ENCODE measurements around the gene SLC29A3.

DNA sequence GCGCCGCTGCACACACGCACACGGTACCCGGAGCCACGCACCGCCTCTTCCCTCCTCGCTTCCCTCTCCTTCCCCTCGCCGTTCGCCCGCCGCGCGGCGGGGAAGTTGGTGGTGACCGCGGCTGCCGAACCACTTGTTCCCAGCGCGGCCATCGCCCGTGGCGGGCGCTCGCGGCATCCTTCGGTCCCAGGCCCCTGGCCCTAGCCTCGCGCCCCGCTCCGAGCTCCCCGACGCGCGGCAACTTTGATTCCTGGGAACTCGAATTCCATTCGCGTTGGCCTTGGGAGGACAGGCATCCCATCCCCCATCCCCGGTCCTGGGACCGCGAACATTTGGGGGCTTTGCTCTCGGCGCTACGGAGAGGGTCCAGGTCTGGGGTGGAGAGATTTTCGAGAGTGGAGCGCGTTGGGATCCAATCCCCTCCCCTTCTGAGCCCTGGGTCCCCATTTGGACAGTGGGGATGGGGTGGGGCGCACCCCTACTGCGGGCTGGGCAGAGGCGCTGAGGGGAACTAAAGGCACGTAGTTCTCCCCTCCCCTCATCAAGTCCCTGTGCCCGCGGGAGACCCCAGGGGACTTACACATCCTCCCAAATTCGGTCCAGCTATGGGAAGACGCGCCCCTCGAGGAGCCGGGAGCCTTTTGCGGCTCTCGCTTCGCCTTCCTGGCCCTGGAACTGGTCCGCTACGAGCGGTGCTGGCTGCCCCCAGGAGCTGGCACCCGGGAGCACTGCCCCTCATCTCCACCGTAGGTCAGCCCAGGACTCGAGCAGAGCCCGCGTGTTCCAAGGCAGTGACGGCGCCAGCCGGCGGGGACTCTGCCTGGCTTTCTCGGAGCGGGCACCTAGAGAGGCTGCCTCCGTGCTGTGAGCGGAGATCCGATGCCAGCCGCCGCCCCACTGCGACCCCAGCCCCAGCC is 78.5 kb downstream of the SLC29A3 start:
- TF ChIP-seq CEBPB (IDR thresholded peaks at IDR 0.05; ENCODE audit: low read depth, low read length), result no peak
- TF ChIP-seq, protein P1, sequence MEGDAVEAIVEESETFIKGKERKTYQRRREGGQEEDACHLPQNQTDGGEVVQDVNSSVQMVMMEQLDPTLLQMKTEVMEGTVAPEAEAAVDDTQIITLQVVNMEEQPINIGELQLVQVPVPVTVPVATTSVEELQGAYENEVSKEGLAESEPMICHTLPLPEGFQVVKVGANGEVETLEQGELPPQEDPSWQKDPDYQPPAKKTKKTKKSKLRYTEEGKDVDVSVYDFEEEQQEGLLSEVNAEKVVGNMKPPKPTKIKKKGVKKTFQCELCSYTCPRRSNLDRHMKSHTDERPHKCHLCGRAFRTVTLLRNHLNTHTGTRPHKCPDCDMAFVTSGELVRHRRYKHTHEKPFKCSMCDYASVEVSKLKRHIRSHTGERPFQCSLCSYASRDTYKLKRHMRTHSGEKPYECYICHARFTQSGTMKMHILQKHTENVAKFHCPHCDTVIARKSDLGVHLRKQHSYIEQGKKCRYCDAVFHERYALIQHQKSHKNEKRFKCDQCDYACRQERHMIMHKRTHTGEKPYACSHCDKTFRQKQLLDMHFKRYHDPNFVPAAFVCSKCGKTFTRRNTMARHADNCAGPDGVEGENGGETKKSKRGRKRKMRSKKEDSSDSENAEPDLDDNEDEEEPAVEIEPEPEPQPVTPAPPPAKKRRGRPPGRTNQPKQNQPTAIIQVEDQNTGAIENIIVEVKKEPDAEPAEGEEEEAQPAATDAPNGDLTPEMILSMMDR (IDR thresholded peaks at IDR 0.05; ENCODE audit: control extremely low read depth in 1 of 3, insufficient read depth in 1 of 3, low read depth in 1 of 3, low read length in 3 of 3), result no peak
- TF ChIP-seq POU5F1 (IDR thresholded peaks at IDR 0.05; ENCODE audit: low read depth, low read length), result no peak
- TF ChIP-seq POLR2A (IDR thresholded peaks at IDR 0.05; ENCODE audit: control extremely low read depth in 1 of 2, low read depth in 2 of 2, low read length in 2 of 2), result no peak
- no peak for TF ChIP-seq GABPA (IDR thresholded peaks at IDR 0.05; ENCODE audit: borderline replicate concordance, insufficient read depth, low read length)
- no peak for TF ChIP-seq SIRT6 (IDR thresholded peaks at IDR 0.05; ENCODE audit: low read length)
- no peak for TF ChIP-seq MAFK (IDR thresholded peaks at IDR 0.05; ENCODE audit: low read depth, low read length)
- TF ChIP-seq, protein P2, sequence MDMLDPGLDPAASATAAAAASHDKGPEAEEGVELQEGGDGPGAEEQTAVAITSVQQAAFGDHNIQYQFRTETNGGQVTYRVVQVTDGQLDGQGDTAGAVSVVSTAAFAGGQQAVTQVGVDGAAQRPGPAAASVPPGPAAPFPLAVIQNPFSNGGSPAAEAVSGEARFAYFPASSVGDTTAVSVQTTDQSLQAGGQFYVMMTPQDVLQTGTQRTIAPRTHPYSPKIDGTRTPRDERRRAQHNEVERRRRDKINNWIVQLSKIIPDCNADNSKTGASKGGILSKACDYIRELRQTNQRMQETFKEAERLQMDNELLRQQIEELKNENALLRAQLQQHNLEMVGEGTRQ (IDR thresholded peaks at IDR 0.05; ENCODE audit: low read length), result no peak
- no peak for TF ChIP-seq SRF (IDR thresholded peaks at IDR 0.05; ENCODE audit: low read depth, low read length)

All from H1 (cell line).